Mucosa of descending colon (tissue), 3 donors: ENCODE results near the gene CACNA1D. TPM values are rescaled to one million over a fixed set of nuclear protein-coding genes. Genes with fewer than 3 reads are reported as not detected.

Experiments used
- ATAC-seq: fragments of 200-7000 bp; cut with Tn5 transposase; one replicate; pipeline ENCODE4 v1.9.1; 2020; ENCODE audit warnings: mild to moderate bottlenecking, moderate library complexity
- DNase-seq, 3 donors: peaks; one replicate each; pipeline ENCODE4 v3.0.0-alpha.2; 2020
- H3K36me3 ChIP-seq: fragments of 200-600 bp; one replicate; pipeline ENCODE4 v1.8.0; 2021; ENCODE audit warnings: low read depth, mild to moderate bottlenecking
- H3K4me1 ChIP-seq: fragments of 200-600 bp; one replicate; pipeline ENCODE4 v1.8.0; 2021; ENCODE audit warnings: low read depth, mild to moderate bottlenecking
- H3K4me3 ChIP-seq: fragments of 200-600 bp; one replicate; pipeline ENCODE4 v1.8.0; 2021; ENCODE audit warnings: mild to moderate bottlenecking
- H3K9me3 ChIP-seq: fragments of 200-600 bp; one replicate; pipeline ENCODE4 v1.8.0; 2021; ENCODE audit warnings: mild to moderate bottlenecking
- intact Hi-C, 2 donors: fragments of 100-400 bp; cut with DNase I in 1 of 2; cut with micrococcal nuclease in 1 of 2; formaldehyde crosslinking; loops; one replicate each; pipeline versions ENCODE4 v1.11.0 to v1.11.1; 2022; cut with DNase I, micrococcal nuclease
- total RNA-seq, 3 donors: library from RNA; stranded (reverse); fragmentation: NEBNext Ultra II Directional in 2 of 3; extraction: Animal tissue kit (Norgen Biotek cat#: 25700) in 2 of 3; gene quantifications; one replicate each; pipeline versions ENCODE4 v1.2.1 to v1.2.4, GENCODE V29; 2021 to 2023
- TF ChIP-seq, protein P1 (sequence below): fragments of 200-600 bp; IDR thresholded peaks from one replicate; pipeline ENCODE4 v1.8.0; 2022; ENCODE audit warnings: antibody characterized with exemption, mild to moderate bottlenecking
- donor health status: DM: no; HTN: no; CAD: no; lungs with moderate emphysema.
- donor health status: DM: no; HTN: no; CAD: no.
- donor health status: DM: no; HTN: yes; CAD: no.

CACNA1D gene
- total RNA-seq, 3 donors from 2014 or later: 13.8 to 38.1 (median 22.2) TPM

DNA sequence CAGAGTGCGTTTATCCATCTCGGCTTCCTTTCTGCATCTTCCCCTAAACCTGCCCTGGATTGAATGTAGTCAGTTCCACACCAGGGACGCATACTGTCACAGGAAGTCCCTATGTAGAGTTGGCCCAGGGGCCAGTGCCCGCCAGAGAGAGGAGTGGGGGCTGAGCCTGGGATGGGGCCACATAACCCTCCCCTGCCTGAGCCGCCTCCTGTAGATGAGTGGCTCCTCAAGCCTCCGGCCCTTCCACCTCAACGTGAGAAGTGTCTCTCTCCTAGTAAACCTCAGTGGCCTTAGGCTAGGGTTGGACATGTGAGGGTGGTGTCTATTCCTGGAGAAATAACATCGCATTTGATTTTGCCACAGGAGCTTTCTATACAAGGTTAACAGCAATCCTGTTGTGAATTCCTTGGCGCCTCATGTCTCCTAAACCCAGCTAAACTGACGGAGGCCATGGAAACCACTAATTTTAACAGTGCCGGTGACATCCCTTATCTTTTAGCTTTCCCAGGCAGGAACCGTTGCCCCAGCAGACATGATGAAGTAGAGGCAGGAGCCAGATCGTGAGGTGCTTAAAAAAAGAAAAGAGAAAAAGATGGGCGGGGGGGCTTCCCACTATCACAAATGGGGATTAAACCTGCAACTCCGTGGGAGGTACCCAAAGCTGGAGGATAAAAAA, 180.7 kb downstream of the CACNA1D start:
- intact Hi-C loops: no loop called here
- no peaks in the 10 kb centered on the region for H3K36me3 ChIP-seq
- H3K4me1 ChIP-seq: no peaks in the 10 kb centered on the region
- DNase-seq: no peak
- H3K9me3 ChIP-seq: no peaks in the 10 kb centered on the region
- no peak overlapping the region for H3K4me3 ChIP-seq
- no peak for ATAC-seq
- TF ChIP-seq, protein P1, sequence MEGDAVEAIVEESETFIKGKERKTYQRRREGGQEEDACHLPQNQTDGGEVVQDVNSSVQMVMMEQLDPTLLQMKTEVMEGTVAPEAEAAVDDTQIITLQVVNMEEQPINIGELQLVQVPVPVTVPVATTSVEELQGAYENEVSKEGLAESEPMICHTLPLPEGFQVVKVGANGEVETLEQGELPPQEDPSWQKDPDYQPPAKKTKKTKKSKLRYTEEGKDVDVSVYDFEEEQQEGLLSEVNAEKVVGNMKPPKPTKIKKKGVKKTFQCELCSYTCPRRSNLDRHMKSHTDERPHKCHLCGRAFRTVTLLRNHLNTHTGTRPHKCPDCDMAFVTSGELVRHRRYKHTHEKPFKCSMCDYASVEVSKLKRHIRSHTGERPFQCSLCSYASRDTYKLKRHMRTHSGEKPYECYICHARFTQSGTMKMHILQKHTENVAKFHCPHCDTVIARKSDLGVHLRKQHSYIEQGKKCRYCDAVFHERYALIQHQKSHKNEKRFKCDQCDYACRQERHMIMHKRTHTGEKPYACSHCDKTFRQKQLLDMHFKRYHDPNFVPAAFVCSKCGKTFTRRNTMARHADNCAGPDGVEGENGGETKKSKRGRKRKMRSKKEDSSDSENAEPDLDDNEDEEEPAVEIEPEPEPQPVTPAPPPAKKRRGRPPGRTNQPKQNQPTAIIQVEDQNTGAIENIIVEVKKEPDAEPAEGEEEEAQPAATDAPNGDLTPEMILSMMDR: no peak

DNA sequence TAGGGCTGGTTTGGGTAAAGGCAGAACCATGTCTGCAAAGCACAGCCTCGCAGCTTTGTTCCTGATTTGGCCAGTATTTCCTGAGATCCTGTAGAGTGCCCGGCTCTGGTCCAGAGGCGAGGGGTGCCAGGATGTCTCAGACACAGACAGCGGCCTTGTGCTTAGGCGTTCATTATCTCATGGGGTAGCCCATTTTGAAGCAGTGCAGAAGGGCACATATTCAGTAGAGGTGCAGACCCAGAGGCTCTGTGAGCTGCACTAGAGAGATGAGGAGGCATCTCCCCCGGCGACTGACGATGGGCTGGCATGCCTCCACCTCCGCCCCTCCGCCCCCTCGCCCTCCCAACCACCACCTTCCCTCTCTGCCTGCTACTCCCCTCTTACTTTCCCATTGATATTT, 181.5 kb downstream of the CACNA1D start:
- TF ChIP-seq, protein P1: no peak
- Histone ChIP-seq H3K9me3 (no peaks in the 10 kb centered on the region), H3K4me3 (no peak overlapping the region), H3K4me1 (no peaks in the 10 kb centered on the region), H3K36me3 (no peaks in the 10 kb centered on the region)
- intact Hi-C loops: no loop called here
- ATAC-seq (no peak), DNase-seq (no peak)

DNA sequence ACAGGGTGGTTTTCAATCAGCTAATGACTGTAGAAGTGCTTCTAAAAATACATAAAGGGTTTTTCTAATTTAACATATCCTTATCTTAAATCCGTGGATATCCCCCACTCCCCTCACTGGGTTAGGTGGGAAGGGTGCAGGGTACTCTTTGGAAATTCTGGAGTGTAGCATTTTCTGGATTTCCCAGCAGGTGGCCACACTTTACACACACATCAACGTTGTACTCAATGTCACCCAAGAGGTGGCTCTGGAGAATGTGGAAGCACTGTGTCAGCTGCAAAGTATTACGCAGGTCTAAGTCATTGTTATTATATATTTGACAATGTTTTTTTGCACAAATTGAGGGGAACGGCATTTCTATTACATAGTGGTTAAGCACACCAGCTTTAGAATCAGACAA, 183.0 kb downstream of the CACNA1D start:
- ATAC-seq (peak; percentile 32), DNase-seq (peak in 1 of 3 donors; percentile 11)
- H3K9me3 ChIP-seq: no peaks in the 10 kb centered on the region
- H3K4me3 ChIP-seq: no peak overlapping the region
- H3K36me3 ChIP-seq: no peaks in the 10 kb centered on the region
- intact Hi-C loops: no loop called here
- TF ChIP-seq, protein P1: no peak
- no peaks in the 10 kb centered on the region for H3K4me1 ChIP-seq

DNA sequence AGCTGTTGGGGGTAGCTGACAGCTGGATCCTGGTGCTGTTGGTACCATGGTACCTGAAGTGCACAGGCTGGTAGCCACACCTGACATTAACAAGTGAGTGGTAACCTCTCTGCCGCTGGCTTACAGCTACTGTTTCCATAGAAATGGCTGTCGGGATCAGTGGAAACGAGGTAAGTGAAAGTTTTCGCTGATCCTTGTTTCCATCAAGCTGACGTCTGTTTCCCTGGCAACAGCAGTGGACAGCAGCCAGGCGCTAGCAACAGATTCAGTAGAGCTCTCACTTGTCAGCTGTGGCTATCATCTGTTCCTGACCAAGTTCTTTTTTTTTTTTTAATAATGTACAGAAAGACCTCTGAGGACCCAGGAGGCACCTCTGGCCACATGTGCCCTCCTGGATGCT, 185.6 kb downstream of the CACNA1D start:
- Histone ChIP-seq H3K4me1 (no peaks in the 10 kb centered on the region), H3K9me3 (no peaks in the 10 kb centered on the region), H3K4me3 (no peak overlapping the region), H3K36me3 (no peaks in the 10 kb centered on the region)
- TF ChIP-seq, protein P1: no peak
- intact Hi-C loops: no loop called here
- ATAC-seq (peak; percentile 11), DNase-seq (peak in 1 of 3 donors; percentile 19)

DNA sequence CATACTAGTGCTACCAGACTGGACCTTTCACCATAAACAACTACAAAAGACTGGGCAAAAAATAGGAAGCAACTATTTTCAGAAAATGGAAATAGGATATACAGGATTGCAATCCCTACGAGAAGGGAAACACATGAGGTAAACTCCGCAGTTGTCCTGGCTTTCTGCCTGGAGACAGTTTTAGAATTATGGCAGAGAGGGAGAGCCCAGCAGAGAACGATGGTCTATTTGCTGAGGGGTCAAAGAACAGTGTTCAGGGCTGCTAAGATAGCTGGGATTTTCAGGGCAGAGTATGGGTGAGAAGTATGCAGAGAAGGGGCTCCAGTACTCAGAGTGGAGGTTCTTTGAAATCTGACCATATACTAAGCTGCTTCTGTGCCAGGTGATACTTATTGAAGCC, 188.4 kb downstream of the CACNA1D start:
- Histone ChIP-seq H3K9me3 (no peaks in the 10 kb centered on the region), H3K36me3 (no peaks in the 10 kb centered on the region), H3K4me3 (no peak overlapping the region), H3K4me1 (no peaks in the 10 kb centered on the region)
- ATAC-seq: no peak
- intact Hi-C loops: no loop called here
- DNase-seq: no peak
- TF ChIP-seq, protein P1: no peak

DNA sequence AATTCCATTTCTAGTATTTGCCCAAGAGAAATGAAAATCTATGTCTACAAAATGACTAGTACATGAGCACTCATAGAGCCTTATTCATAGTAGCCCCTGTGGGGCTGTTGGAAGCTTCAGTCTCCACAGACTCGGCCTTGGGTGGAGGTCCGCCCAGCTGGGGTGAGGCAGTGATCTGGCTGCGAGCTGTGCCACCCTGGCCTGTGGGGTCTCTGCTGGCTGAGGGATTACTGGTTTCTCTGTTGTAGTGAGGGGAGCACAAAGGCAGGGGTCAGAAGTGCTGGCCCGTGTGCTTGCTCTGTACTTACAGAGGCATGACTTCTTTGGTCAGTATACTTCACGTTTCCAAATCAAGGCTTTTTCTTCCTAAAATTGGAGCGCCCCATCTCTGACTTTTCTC, 193.7 kb downstream of the CACNA1D start:
- ATAC-seq: no peak
- TF ChIP-seq, protein P1: no peak
- H3K4me3 ChIP-seq: no peak overlapping the region
- no peak for DNase-seq
- no peaks in the 10 kb centered on the region for H3K36me3 ChIP-seq
- no peaks in the 10 kb centered on the region for H3K4me1 ChIP-seq
- intact Hi-C loops: no loop called here
- H3K9me3 ChIP-seq: no peaks in the 10 kb centered on the region
